Neural cell (in vitro differentiated cells): Measurements from ENCODE around the gene FBXO34. TPM values are rescaled to one million over a fixed set of nuclear protein-coding genes. Genes with fewer than 3 reads are reported as not detected.
A peak's percentile ranks its signal among the peaks of the same experiment; 100 is the strongest.

Experiments
- H2AFZ ChIP-seq: fragments of 200-600, 300-800 bp; sonication (generic), shearing (Covaris generic); 2 replicates; pipeline ENCODE4 v1.6.0; 2014; ENCODE audit warnings: low read depth, mild to moderate bottlenecking, antibody characterized with exemption, low read length, moderate library complexity
- H3F3A ChIP-seq: fragments of 200-600 bp; shearing (Covaris generic); 2 replicates; pipeline ENCODE4 v1.6.1; 2016; ENCODE audit warnings: mild to moderate bottlenecking, moderate library complexity, mixed read lengths, antibody characterized with exemption, low read length; ENCODE audit not compliant: insufficient read depth, poor library complexity, severe bottlenecking
- H3K27ac ChIP-seq: fragments of 200-600, 300-800 bp; sonication (generic), shearing (Covaris generic); 2 replicates; pipeline ENCODE4 v1.5.1; 2014; ENCODE audit warnings: mild to moderate bottlenecking, low read length, moderate library complexity
- H3K27me3 ChIP-seq: fragments of 300-800, 200-600 bp; sonication (generic), shearing (Covaris generic); 2 replicates; pipeline ENCODE4 v1.6.0; 2014; ENCODE audit warnings: mild to moderate bottlenecking, low read depth, low read length, moderate library complexity; ENCODE audit not compliant: insufficient read depth
- H3K36me3 ChIP-seq: fragments of 300-800, 200-600 bp; sonication (generic), shearing (Covaris generic); 2 replicates; pipeline ENCODE4 v1.5.1; 2014; ENCODE audit warnings: mild to moderate bottlenecking, antibody characterized with exemption, low read length, moderate library complexity; ENCODE audit not compliant: insufficient read depth
- H3K4me2 ChIP-seq: fragments of 300-800, 200-600 bp; sonication (generic), shearing (Covaris generic); 2 replicates; pipeline ENCODE4 v1.6.0; 2014; ENCODE audit warnings: mild to moderate bottlenecking, low read length
- H3K4me3 ChIP-seq: fragments of 300-800, 200-600 bp; sonication (generic), shearing (Covaris generic); 2 replicates; pipeline ENCODE4 v1.5.1; 2014; ENCODE audit warnings: mild to moderate bottlenecking, low read length, moderate library complexity
- H3K79me2 ChIP-seq: fragments of 200-600 bp; shearing (Covaris generic); replicated peaks from 2 replicates; pipeline ENCODE4 v1.6.0; 2014; ENCODE audit warnings: mild to moderate bottlenecking, low read length, moderate library complexity; ENCODE audit not compliant: insufficient read depth
- H3K9ac ChIP-seq: fragments of 300-800, 200-600 bp; sonication (generic), shearing (Covaris generic); 2 replicates; pipeline ENCODE4 v1.6.1; 2016; ENCODE audit warnings: mild to moderate bottlenecking, low read length, mixed read lengths
- H3K9me2 ChIP-seq: fragments of 200-600 bp; shearing (Covaris generic); 2 replicates; pipeline ENCODE4 v1.6.1; 2016; ENCODE audit warnings: mild to moderate bottlenecking, low read length, mixed read lengths; ENCODE audit not compliant: insufficient read depth
- H3K9me3 ChIP-seq: fragments of 200-600, 300-800 bp; sonication (generic), shearing (Covaris generic); 2 replicates; pipeline ENCODE4 v1.6.1; 2016; ENCODE audit warnings: mild to moderate bottlenecking, mixed run types, low read length, moderate library complexity, mixed read lengths
- H4K20me1 ChIP-seq: fragments of 200-600 bp; shearing (Covaris generic); 2 replicates; pipeline ENCODE4 v1.6.1; 2016; ENCODE audit warnings: mild to moderate bottlenecking, mixed run types; ENCODE audit not compliant: insufficient read depth
- EP300 ChIP-seq: fragments of 450-650 bp; conservative IDR thresholded peaks from 2 replicates; pipeline ENCODE4 v1.6.1; 2014; ENCODE audit warnings: antibody characterized with exemption, mild to moderate bottlenecking, moderate library complexity; ENCODE audit not compliant: poor library complexity, severe bottlenecking
- EZH2 ChIP-seq: fragments of 200-600, 300-800 bp; shearing (Covaris generic), sonication (generic); IDR thresholded peaks from 2 replicates; pipeline ENCODE4 v1.6.1; 2014; ENCODE audit warnings: antibody characterized with exemption, low read length, borderline replicate concordance, mild to moderate bottlenecking; ENCODE audit not compliant: insufficient read depth, poor library complexity, severe bottlenecking
- MXI1 ChIP-seq: fragments of 450-650 bp; conservative IDR thresholded peaks from 2 replicates; pipeline ENCODE4 v1.6.1; 2014; ENCODE audit warnings: antibody characterized with exemption, mild to moderate bottlenecking; ENCODE audit not compliant: poor library complexity, severe bottlenecking
- POLR2AphosphoS5 ChIP-seq: IDR thresholded peaks from 2 replicates; pipeline ENCODE4 v1.6.1; 2012
- RAD21 ChIP-seq: fragments of 450-650 bp; conservative IDR thresholded peaks from 2 replicates; pipeline ENCODE4 v1.6.1; 2014; ENCODE audit warnings: antibody characterized with exemption, mild to moderate bottlenecking, moderate library complexity
- REST ChIP-seq: IDR thresholded peaks from 2 replicates; pipeline ENCODE4 v1.6.1; 2012; ENCODE audit warnings: borderline replicate concordance
- SMC3 ChIP-seq: fragments of 450-650 bp; conservative IDR thresholded peaks from 2 replicates; pipeline ENCODE4 v1.6.1; 2014; ENCODE audit warnings: antibody characterized with exemption, mild to moderate bottlenecking, moderate library complexity; ENCODE audit not compliant: poor library complexity
- TAF1 ChIP-seq: IDR thresholded peaks from 2 replicates; pipeline ENCODE4 v1.6.1; 2012; ENCODE audit warnings: low read depth
- polyA plus RNA-seq: library from polyadenylated mRNA; depleted of rRNA; stranded (reverse); fragments of >200 nt; gene quantifications from 2 replicates; pipeline ENCODE4 v1.2.3, GENCODE V29; 2014
- TF ChIP-seq, protein P1 (sequence below): fragments of 450-650 bp; IDR thresholded peaks from 2 replicates; pipeline ENCODE4 v1.5.1; 2014; ENCODE audit warnings: antibody characterized with exemption, mild to moderate bottlenecking, moderate library complexity; ENCODE audit not compliant: poor library complexity, severe bottlenecking

Gene FBXO34
- polyA plus RNA-seq, 1 donor from 2014 or later = 34.2 TPM

DNA sequence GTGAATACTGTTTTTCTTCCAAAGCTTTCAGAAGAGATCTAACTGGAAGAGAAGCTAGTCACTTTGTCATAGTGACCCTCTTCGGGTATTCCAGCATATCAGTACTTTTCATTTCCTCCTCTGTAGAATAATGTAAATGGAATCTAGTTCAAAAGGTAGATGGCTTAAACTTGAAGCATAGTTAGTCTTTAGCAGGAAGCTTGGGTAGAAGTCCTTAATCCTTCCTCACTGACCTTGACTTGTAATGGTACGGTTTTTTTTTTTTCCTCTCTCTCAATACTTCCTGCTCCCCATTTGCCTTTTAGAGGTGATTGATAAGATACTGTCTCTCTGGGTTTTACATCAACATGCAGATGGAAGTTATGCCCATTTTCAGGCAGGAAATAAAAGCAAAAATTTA is 1.7 kb downstream of the FBXO34 start:
- Histone ChIP-seq H3K79me2 (peaks cover 45% of the 10 kb centered on the region), H3F3A (no peaks in the 10 kb centered on the region), H2AFZ (no peak overlapping the region), H3K4me2 (peak overlapping the region; percentile 61), H3K27me3 (no peaks in the 10 kb centered on the region), H3K9me3 (no peaks in the 10 kb centered on the region), H4K20me1 (no peaks in the 10 kb centered on the region), H3K27ac (no peak overlapping the region), H3K4me3 (peak overlapping the region; percentile 96), H3K9me2 (no peaks in the 10 kb centered on the region), H3K9ac (no peak overlapping the region), H3K36me3 (no peaks in the 10 kb centered on the region)
- TF ChIP-seq EP300 = no peak
- no peak for TF ChIP-seq TAF1
- no peak for TF ChIP-seq RAD21
- TF ChIP-seq MXI1 = no peak
- TF ChIP-seq, protein P1, sequence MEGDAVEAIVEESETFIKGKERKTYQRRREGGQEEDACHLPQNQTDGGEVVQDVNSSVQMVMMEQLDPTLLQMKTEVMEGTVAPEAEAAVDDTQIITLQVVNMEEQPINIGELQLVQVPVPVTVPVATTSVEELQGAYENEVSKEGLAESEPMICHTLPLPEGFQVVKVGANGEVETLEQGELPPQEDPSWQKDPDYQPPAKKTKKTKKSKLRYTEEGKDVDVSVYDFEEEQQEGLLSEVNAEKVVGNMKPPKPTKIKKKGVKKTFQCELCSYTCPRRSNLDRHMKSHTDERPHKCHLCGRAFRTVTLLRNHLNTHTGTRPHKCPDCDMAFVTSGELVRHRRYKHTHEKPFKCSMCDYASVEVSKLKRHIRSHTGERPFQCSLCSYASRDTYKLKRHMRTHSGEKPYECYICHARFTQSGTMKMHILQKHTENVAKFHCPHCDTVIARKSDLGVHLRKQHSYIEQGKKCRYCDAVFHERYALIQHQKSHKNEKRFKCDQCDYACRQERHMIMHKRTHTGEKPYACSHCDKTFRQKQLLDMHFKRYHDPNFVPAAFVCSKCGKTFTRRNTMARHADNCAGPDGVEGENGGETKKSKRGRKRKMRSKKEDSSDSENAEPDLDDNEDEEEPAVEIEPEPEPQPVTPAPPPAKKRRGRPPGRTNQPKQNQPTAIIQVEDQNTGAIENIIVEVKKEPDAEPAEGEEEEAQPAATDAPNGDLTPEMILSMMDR = no peak
- no peak for TF ChIP-seq EZH2

GRCh38 chr14:55274146-55274545 is 2.9 kb downstream of the FBXO34 start:
- Histone ChIP-seq H3K79me2 (peaks cover 49% of the 10 kb centered on the region), H3K36me3 (no peaks in the 10 kb centered on the region), H3K9me2 (no peaks in the 10 kb centered on the region), H3K27ac (no peak overlapping the region), H3K4me3 (no peak overlapping the region), H3F3A (no peaks in the 10 kb centered on the region), H3K27me3 (no peaks in the 10 kb centered on the region), H3K4me2 (no peak overlapping the region), H4K20me1 (no peaks in the 10 kb centered on the region), H3K9me3 (no peaks in the 10 kb centered on the region), H2AFZ (no peak overlapping the region), H3K9ac (no peak overlapping the region)
- no peak for TF ChIP-seq EP300
- TF ChIP-seq, protein P1 = no peak
- TF ChIP-seq EZH2 = no peak
- TF ChIP-seq SMC3 = no peak
- TF ChIP-seq RAD21 = no peak
- no peak for TF ChIP-seq MXI1
- no peak for TF ChIP-seq REST
- TF ChIP-seq TAF1 = no peak
- TF ChIP-seq POLR2AphosphoS5 = no peak
